ENCODE measurements around the gene PDYN.

PDYN gene

DNA sequence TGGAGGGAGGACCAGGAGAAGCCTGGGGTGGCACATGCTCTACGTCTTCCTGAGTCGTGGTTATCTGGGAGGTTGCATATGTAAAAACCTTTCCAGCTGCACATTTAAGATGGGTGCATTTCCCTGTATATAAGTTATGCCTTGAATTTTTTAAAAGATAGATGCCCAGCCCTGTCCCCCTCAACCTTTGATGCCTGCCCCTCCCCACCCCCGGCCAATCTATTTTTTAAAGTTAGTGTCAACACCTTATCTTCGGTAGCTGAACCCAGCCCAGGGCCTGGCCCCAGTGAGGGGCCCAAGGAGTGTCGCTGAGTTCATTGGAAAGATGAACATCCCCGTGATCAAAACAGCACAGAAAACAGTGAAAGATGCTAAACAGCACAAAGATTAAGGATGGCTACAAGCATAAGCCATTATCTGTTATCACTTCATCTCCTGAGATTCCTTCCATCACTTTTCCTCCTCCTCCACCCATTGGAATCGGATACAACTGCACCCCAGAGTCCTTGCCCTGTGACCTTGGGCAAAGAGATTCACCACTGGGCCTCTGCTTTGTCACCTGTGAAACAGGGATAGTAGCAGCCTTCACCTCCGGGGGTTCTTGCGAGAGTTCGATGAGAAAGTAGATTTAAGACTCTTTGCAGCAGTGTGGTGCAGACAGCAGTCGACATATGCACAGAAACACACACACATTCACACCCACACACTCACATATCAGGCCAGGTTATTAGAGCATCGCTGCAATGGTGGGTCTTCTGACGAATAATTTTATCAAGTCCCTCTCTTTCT lies 51.2 kb downstream of the PDYN start:
- H2AFZ ChIP-seq (ENCODE audit: low read depth), result no peak overlapping the region
- H4K20me1 ChIP-seq (ENCODE audit: insufficient read depth), result no peaks in the 10 kb centered on the region
- TF ChIP-seq, protein P1, sequence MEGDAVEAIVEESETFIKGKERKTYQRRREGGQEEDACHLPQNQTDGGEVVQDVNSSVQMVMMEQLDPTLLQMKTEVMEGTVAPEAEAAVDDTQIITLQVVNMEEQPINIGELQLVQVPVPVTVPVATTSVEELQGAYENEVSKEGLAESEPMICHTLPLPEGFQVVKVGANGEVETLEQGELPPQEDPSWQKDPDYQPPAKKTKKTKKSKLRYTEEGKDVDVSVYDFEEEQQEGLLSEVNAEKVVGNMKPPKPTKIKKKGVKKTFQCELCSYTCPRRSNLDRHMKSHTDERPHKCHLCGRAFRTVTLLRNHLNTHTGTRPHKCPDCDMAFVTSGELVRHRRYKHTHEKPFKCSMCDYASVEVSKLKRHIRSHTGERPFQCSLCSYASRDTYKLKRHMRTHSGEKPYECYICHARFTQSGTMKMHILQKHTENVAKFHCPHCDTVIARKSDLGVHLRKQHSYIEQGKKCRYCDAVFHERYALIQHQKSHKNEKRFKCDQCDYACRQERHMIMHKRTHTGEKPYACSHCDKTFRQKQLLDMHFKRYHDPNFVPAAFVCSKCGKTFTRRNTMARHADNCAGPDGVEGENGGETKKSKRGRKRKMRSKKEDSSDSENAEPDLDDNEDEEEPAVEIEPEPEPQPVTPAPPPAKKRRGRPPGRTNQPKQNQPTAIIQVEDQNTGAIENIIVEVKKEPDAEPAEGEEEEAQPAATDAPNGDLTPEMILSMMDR (conservative IDR thresholded peaks at IDR 0.05; ENCODE audit: low read depth, low read length), result no peak
- no peak overlapping the region for H3K4me3 ChIP-seq (IDR thresholded peaks at IDR 0.05; ENCODE audit: insufficient read depth, low read depth, low read length)
- no peaks in the 10 kb centered on the region for H3K79me2 ChIP-seq (ENCODE audit: insufficient read depth, low read depth)
- no peak overlapping the region for H3K27ac ChIP-seq
- H3K36me3 ChIP-seq (ENCODE audit: insufficient read depth), result no peaks in the 10 kb centered on the region
- no peak overlapping the region for H3K4me2 ChIP-seq
- H3K9ac ChIP-seq, result no peak overlapping the region
- no peaks in the 10 kb centered on the region for H3K4me1 ChIP-seq (ENCODE audit: low read depth, poor library complexity, severe bottlenecking)
- no peaks in the 10 kb centered on the region for H3K27me3 ChIP-seq (ENCODE audit: insufficient read depth, low read depth)

DNA sequence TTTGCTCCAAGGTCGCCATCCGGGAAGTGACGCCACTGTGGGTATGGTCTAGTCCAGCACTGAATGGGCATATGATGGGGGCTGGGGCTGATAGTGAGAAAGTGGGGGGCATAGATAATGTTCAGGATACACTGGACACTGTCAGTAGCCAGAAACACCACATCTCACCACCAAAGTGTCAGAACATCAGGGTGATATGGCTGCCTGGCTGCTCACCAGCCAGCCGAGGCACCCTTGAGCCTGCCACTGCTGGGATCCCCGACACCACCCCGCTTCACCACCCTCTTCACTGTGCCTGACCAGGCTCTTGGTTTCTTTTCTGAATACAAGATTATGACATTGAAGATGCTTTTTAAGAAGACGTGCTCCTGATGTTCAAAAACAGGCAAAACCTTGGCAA lies 51.8 kb downstream of the PDYN start:
- no peak overlapping the region for H3K9ac ChIP-seq
- H3K79me2 ChIP-seq (ENCODE audit: insufficient read depth, low read depth), result no peaks in the 10 kb centered on the region
- H2AFZ ChIP-seq (ENCODE audit: low read depth), result no peak overlapping the region
- no peaks in the 10 kb centered on the region for H3K4me1 ChIP-seq (ENCODE audit: low read depth, poor library complexity, severe bottlenecking)
- H3K4me2 ChIP-seq, result no peak overlapping the region
- H3K4me3 ChIP-seq (IDR thresholded peaks at IDR 0.05; ENCODE audit: insufficient read depth, low read depth, low read length), result no peak overlapping the region
- TF ChIP-seq, protein P1 (conservative IDR thresholded peaks at IDR 0.05; ENCODE audit: low read depth, low read length), result no peak
- no peaks in the 10 kb centered on the region for H4K20me1 ChIP-seq (ENCODE audit: insufficient read depth)
- no peaks in the 10 kb centered on the region for H3K36me3 ChIP-seq (ENCODE audit: insufficient read depth)
- H3K27me3 ChIP-seq (ENCODE audit: insufficient read depth, low read depth), result no peaks in the 10 kb centered on the region
- H3K27ac ChIP-seq, result no peak overlapping the region

DNA sequence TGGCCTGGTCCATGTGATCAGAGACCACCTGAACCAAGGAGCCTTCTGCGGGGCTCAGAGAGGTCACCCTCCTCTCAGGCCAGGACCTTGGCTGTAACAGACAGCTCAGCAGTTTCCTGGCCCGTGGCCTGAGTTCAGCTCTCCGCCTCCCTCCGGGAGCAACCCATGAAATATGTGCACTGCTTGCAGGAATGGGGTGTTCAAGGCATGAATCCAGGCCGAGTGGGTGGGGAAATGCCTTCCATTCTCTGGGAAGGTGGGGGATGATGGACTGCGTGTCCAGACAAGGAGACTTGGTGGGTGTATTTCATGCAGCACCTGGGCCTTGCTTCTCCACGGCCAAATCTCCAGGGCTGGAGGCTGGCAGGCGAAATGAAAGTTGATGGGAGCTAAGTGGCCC lies 52.6 kb downstream of the PDYN start:
- no peak overlapping the region for H2AFZ ChIP-seq (ENCODE audit: low read depth)
- no peaks in the 10 kb centered on the region for H3K79me2 ChIP-seq (ENCODE audit: insufficient read depth, low read depth)
- no peaks in the 10 kb centered on the region for H3K27me3 ChIP-seq (ENCODE audit: insufficient read depth, low read depth)
- TF ChIP-seq, protein P1 (conservative IDR thresholded peaks at IDR 0.05; ENCODE audit: low read depth, low read length), result no peak
- H3K4me3 ChIP-seq (IDR thresholded peaks at IDR 0.05; ENCODE audit: insufficient read depth, low read depth, low read length), result no peak overlapping the region
- no peak overlapping the region for H3K9ac ChIP-seq
- H3K36me3 ChIP-seq (ENCODE audit: insufficient read depth), result no peaks in the 10 kb centered on the region
- H3K4me2 ChIP-seq, result no peak overlapping the region
- no peaks in the 10 kb centered on the region for H3K4me1 ChIP-seq (ENCODE audit: low read depth, poor library complexity, severe bottlenecking)
- H3K27ac ChIP-seq, result no peak overlapping the region
- no peaks in the 10 kb centered on the region for H4K20me1 ChIP-seq (ENCODE audit: insufficient read depth)

DNA sequence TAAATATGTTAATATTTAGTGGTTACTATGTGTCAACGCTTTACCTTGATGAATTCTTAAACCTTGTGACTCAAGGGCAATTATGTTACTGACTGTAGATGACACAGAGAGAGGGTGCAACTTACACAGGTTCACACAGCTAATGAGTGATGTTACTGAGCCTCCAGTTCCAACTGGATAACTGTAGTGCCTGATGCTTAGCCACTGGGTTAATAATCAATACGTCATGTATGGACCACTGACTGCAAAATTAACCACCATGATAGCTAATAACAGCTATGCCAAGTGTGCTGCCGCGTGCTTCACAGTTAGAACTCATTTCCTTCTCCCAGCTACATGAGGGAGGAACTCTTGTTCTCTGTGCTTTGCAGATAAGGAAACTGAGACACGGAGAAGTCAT lies 53.3 kb downstream of the PDYN start:
- no peak overlapping the region for H3K9ac ChIP-seq
- H3K27me3 ChIP-seq (ENCODE audit: insufficient read depth, low read depth), result no peaks in the 10 kb centered on the region
- H4K20me1 ChIP-seq (ENCODE audit: insufficient read depth), result no peaks in the 10 kb centered on the region
- no peak overlapping the region for H2AFZ ChIP-seq (ENCODE audit: low read depth)
- H3K79me2 ChIP-seq (ENCODE audit: insufficient read depth, low read depth), result no peaks in the 10 kb centered on the region
- no peaks in the 10 kb centered on the region for H3K36me3 ChIP-seq (ENCODE audit: insufficient read depth)
- no peak overlapping the region for H3K27ac ChIP-seq
- TF ChIP-seq, protein P1 (conservative IDR thresholded peaks at IDR 0.05; ENCODE audit: low read depth, low read length), result no peak
- no peak overlapping the region for H3K4me2 ChIP-seq
- H3K4me1 ChIP-seq (ENCODE audit: low read depth, poor library complexity, severe bottlenecking), result no peaks in the 10 kb centered on the region
- H3K4me3 ChIP-seq (IDR thresholded peaks at IDR 0.05; ENCODE audit: insufficient read depth, low read depth, low read length), result no peak overlapping the region
